Activated T-cell treated with anti-CD3 and anti-CD28 coated beads for 48 hours (primary cell): ENCODE data around the gene HDAC4.

ENCODE experiments used
- DNase-seq: peaks from one replicate; pipeline ENCODE4 v3.0.0-alpha.2; 2020; ENCODE audit warnings: low read depth

HDAC4 gene

GRCh38 chr2:239139566-239139965 is 261.3 kb downstream of the HDAC4 start:
- DNase-seq, result no peak

- no peak for DNase-seq
Observed at GRCh38 chr2:239139101-239139500, 261.7 kb downstream of the HDAC4 start.

GRCh38 chr2:239138610-239139009 is 262.2 kb downstream of the HDAC4 start:
- DNase-seq, result no peak

DNA sequence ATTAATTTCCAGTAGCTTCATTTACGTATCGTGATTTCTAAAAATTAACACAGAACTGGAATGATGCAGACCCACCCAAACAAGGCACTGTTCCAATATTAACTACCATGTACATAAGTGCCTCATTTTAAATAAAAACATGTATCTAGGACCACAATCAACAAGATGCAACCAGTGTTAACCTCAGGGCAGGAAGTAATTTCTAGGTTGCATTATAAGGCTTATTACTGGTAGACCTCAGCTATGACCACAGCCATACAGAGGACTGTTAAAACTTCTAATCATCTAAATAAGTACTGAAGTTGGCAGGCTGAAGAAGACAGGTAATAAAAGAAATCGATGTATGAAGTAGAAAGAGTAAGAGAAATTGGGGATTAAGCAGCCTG is 262.9 kb downstream of the HDAC4 start:
- DNase-seq, result no peak

DNA sequence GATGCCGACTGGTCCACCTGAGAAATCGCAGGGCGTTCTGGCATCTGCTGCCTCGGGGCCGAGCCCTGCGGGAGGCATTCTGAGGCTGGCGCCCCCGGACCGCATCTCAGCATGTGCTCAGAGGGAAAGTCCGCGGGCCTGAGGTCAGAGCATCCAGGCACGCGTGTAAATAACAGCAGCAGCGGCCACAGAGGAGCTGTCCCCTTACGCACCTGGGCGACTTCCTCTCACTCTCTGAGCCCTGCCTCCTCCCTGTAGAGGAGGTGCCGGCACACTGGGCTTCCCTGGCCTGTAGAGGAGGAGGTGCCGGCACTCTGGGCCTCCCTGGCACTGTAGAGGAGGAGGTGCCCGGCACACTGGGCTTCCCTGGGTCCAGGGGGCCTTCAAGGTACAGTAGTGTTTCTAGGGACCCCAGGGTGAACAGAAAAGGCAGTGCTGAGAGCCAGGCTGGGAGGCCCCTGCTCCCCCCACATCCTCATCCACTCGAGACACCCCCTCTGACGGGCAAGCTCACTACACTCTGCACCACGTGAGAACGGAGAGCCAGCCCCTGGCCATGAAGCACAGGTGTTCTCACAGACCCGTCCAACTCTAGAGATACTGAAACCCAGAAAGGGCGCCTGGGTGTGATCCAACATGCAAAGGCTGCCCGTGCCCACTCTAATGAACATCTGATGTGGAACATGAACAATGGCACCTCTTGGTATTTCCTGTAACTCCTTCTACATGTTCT is 263.5 kb downstream of the HDAC4 start:
- DNase-seq, result no peak

GRCh38 chr2:239136762-239137161 is 264.1 kb downstream of the HDAC4 start:
- DNase-seq, result no peak

- DNase-seq, result no peak
Observed at GRCh38 chr2:239136203-239136602, 264.6 kb downstream of the HDAC4 start.

DNA sequence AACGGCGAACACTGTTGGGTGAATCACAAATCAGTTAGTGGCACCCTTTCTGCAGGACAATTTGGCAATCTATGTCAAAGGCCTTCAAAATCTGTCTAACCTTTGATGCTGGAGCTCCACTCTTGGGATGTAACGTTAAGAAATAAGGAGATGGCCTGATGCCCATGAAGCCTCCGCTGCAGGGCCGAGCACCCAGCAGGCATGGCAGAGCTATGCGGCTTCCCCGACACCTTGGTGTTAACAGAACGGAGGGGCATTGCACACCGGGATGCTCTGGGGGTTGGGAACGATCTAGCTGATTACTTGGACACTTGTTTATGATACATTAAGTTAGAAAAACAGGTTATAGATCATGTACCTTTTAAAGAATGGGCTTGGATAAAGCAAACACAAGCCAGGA is 265.3 kb downstream of the HDAC4 start:
- no peak for DNase-seq

GRCh38 chr2:239133945-239134570 is 266.8 kb downstream of the HDAC4 start:
- no peak for DNase-seq

GRCh38 chr2:239132786-239133185 is 268.0 kb downstream of the HDAC4 start:
- DNase-seq, result no peak

- DNase-seq, result no peak
Observed at GRCh38 chr2:239132156-239132709, 268.6 kb downstream of the HDAC4 start.

- no peak for DNase-seq
Observed at GRCh38 chr2:239131521-239131920, 269.3 kb downstream of the HDAC4 start.

DNA sequence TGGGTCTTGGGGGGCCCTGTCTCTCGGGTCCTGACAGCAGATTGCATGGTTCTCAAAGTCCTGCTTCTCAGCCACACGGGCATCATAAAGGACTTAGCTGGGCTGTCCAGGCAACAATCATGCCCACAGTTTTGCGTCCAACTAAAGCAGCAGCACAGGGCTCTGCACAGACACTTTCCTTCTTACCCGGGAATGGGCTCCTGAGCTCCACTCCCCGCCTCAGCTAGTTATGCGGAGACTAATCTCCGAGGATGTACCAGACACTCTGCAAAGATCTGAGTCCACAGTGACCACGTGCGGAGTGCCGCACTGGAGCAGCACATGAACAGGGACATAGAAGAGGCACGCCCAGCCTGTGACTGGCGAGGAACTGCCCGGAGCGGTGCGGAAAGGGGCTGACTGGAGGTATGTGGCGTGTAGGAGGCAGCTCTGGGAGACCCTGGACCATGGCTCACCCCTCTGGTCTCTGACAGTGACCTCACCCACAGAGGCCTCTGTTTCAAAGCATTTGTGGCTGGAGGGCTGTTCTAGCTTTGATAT is 270.0 kb downstream of the HDAC4 start:
- DNase-seq, result no peak

- no peak for DNase-seq
Observed at GRCh38 chr2:239130041-239130440, 270.8 kb downstream of the HDAC4 start.

GRCh38 chr2:239129147-239129920 is 271.5 kb downstream of the HDAC4 start:
- DNase-seq, result no peak

DNA sequence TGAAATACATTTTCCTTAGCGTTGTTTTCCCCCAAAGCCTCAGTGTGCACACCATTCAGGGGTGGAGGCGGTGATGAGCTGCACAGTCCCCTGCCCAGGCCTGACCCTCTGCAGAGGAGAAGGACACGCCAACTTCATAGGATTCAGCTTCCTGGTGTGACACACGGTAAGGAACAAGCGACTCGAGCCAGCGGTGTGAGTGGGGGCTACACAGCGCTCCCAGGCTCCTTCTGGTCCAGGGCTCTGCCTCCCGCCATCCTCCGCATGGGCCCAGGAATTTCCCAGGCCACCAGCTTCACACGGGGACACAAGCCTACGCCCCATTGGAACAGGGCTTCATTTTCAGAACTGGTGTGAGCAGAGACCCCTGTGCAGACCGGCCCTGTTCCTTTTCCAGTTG is 272.1 kb downstream of the HDAC4 start:
- DNase-seq, result no peak

- DNase-seq, result no peak
Observed at GRCh38 chr2:239127513-239127912, 273.3 kb downstream of the HDAC4 start.

DNA sequence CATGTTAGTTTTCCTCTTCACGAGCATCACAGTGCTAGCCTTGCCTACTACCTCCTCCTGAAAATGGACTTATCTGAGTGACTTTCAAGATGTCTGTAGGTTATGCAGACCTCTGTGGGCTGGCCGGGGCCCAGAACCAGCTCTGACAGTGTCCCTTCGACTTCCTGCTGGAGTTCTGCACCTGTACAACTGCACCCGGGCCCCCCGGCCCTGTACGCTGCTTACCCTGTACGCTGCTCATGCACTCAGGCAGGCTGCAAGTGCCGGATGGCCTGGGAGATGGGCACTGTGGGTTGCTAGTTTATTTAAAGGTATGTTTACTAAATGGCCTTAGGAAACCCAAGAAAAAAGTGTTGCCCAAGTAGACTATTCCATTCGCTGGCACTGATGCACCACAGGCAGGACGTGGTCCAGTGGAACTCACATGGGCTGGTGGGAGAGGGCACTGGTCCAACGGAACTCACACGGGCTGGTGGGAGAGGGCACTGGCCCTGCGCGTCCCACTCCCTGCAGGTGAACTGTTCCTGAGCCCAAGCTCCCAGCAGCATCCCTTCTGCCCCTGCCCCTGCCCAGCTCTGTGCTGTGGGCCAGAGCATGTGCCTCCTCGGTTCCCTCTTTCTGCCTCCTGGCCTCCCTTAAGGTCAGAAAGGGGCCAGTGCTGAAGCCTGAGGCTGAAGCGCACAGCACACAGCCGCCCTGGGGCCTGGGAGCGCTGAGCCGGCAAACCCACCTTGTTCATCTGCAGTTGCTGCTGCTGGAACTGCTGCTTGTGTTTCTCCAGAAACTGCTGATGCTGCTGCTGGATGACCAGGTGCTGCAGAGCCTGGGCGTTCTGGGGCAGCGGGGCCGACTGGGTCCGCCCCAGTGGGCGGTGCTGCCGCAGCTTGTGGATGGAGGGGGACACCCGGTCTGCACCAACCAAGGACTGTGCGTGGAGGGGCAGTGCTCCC is 274.8 kb downstream of the HDAC4 start:
- no peak for DNase-seq

GRCh38 chr2:239124152-239124899 is 276.5 kb downstream of the HDAC4 start:
- DNase-seq, result no peak

DNA sequence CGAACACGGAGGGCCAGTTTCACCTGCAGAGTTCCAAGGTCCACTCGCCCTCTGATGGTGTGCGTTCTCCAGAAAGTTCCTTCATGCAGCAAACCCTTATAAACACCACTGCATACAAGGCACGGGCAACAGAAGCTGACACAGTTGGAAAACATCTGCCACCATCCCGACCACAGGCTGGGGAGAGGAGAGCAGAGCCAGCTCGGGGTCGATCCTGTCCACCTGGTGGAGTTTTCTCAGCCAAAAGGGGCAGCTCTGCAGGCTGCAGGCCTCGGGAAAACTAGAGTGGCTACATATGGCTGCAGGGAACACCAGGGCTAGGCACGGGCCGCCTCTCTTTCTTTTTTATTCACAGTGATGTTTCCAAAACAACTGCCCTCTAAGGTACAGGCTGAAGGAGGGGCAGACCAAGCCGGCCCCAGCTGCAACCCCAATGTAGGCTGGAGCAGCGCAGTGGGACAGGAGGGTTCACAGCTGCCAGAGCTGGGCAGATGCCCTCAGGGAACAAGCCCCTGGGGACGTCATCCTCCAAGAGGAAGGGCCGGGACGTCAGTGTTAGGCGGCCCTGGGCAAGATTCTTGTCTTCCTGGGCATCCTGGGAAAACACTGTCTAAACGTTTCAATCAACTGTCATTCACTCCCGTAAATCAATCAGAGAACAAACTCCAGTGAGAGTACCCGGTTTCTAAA is 278.3 kb downstream of the HDAC4 start:
- no peak for DNase-seq
